GM12878 (cell line): ENCODE results near the gene OR13J1. TPM values are rescaled to one million over a fixed set of nuclear protein-coding genes. Genes with fewer than 3 reads are reported as not detected.
A peak's percentile ranks its signal among the peaks of the same experiment; 100 is the strongest.
"Not testable (repeated sequence)": the region's sequence is repeated elsewhere in the genome, so short reads cannot be mapped to it uniquely, and the experiment has no call there.

ENCODE experiments used
- ATAC-seq: fragments of 200-7000 bp; cut with Tn5 transposase; 3 replicates; pipeline ENCODE4 v1.9.1; 2020; ENCODE audit warnings: mild to moderate bottlenecking, moderate library complexity
- BruUV-seq: library from RNA; stranded (reverse); fragments of 400-500 nt; replicated peaks from 2 replicates; lab custom pipeline; 2021; lab: Mats Ljungman, UMichigan
- CTCF ChIA-PET: fragments of 300-600 bp; sonication (Branson Sonifier 250); formaldehyde crosslinking; extraction: SDS; loops from one replicate; lab custom pipeline; 2021; ENCODE audit warnings: inconsistent platforms; lab: Yijun Ruan, JAX
- POLR2A ChIA-PET: fragments of 350-600 bp; formaldehyde crosslinking; extraction: SDS; loops from one replicate; lab custom pipeline; 2021; ENCODE audit warnings: inconsistent platforms; lab: Charles Lee
- RAD21 ChIA-PET: fragments of 300-600 bp; sonication (Branson Sonifier 250); formaldehyde crosslinking; loops from one replicate; lab custom pipeline; 2023; ENCODE audit warnings: antibody characterized with exemption; ENCODE audit not compliant: unreplicated experiment; lab: Charles Lee
- SMC1A ChIA-PET: fragments of 300-600 bp; sonication (Branson Sonifier 250); formaldehyde crosslinking; loops from one replicate; lab custom pipeline; 2023; ENCODE audit not compliant: unreplicated experiment, uncharacterized antibody; lab: Charles Lee
- DNase-seq: peaks from one replicate; pipeline ENCODE4 v3.0.0-alpha.2; 2011; ENCODE audit warnings: low read depth, low spot score
- FAIRE-seq: peaks from 3 replicates; lab custom pipeline; 2011; peaks lifted over from hg19 to GRCh38; lab: Jason Lieb, UNC
- H2AFZ ChIP-seq: 2 replicates; pipeline ENCODE4 v1.6.0; 2011; ENCODE audit warnings: low read depth, low read length, control low read depth; ENCODE audit not compliant: control insufficient read depth
- H3K27ac ChIP-seq: 2 replicates; pipeline ENCODE4 v1.5.1; 2011; ENCODE audit warnings: control low read depth; ENCODE audit not compliant: control insufficient read depth, insufficient read depth
- H3K27me3 ChIP-seq, 2 experiments: replicated peaks in 1 of 2; 2 replicates each; pipeline versions ENCODE4 v1.6.0 to v1.6.1; 2011; ENCODE audit warnings: low read length in 1 of 2; ENCODE audit not compliant: control insufficient read depth in 2 of 2, insufficient read depth in 2 of 2
- H3K36me3 ChIP-seq, 2 experiments: 2 replicates each; pipeline ENCODE4 v1.5.1; 2011; ENCODE audit warnings: low read length in 1 of 2; ENCODE audit not compliant: control insufficient read depth in 2 of 2, insufficient read depth in 2 of 2
- H3K4me1 ChIP-seq: 2 replicates; pipeline ENCODE4 v1.6.1; 2011; ENCODE audit warnings: mild to moderate bottlenecking, low read length, moderate library complexity, mixed read lengths; ENCODE audit not compliant: control insufficient read depth, insufficient read depth
- H3K4me2 ChIP-seq: 2 replicates; pipeline ENCODE4 v1.6.0; 2011; ENCODE audit warnings: control low read depth; ENCODE audit not compliant: control insufficient read depth, insufficient read depth
- H3K4me3 ChIP-seq: fragments of 200-600 bp; sonication (generic); 2 replicates; pipeline ENCODE4 v1.5.1; 2016
- H3K79me2 ChIP-seq: 2 replicates; pipeline ENCODE4 v1.6.0; 2011; ENCODE audit warnings: low read length; ENCODE audit not compliant: control insufficient read depth, insufficient read depth
- H3K9ac ChIP-seq: 2 replicates; pipeline ENCODE4 v1.8.0; 2011; ENCODE audit warnings: low read length, control low read depth, mixed read lengths; ENCODE audit not compliant: control insufficient read depth, insufficient read depth
- H3K9me3 ChIP-seq: replicated peaks from 3 replicates; pipeline ENCODE4 v1.5.1; 2011; ENCODE audit warnings: mild to moderate bottlenecking, low read length; ENCODE audit not compliant: control insufficient read depth, insufficient read depth
- H4K20me1 ChIP-seq: 2 replicates; pipeline ENCODE4 v1.6.0; 2011; ENCODE audit not compliant: control insufficient read depth, insufficient read depth
- CBX5 ChIP-seq: sonication (generic); IDR thresholded peaks from 2 replicates; pipeline ENCODE4 v1.6.1; 2016; ENCODE audit warnings: low read depth, moderate library complexity, mild to moderate bottlenecking, inconsistent platforms
- CHD1 ChIP-seq: IDR thresholded peaks from 2 replicates; pipeline ENCODE4 v1.6.1; 2012; ENCODE audit warnings: low read depth, low read length, improper control_type of control experiment
- CHD4 ChIP-seq: fragments of 200-600 bp; sonication (generic); IDR thresholded peaks from 2 replicates; pipeline ENCODE4 v1.6.1; 2016; ENCODE audit warnings: mild to moderate bottlenecking
- EZH2 ChIP-seq: IDR thresholded peaks from 2 replicates; pipeline ENCODE4 v1.6.1; 2012; ENCODE audit warnings: low read depth, mild to moderate bottlenecking, control low read depth, inconsistent platforms, low read length, borderline replicate concordance; ENCODE audit not compliant: control insufficient read depth
- NFIC ChIP-seq: IDR thresholded peaks from 2 replicates; pipeline ENCODE4 v1.6.1; 2012; ENCODE audit warnings: low read depth, mild to moderate bottlenecking, inconsistent platforms, low read length, moderate library complexity
- NKRF ChIP-seq: fragments of 450-650 bp; conservative IDR thresholded peaks from 2 replicates; pipeline ENCODE4 v1.6.1; 2017; ENCODE audit warnings: mild to moderate bottlenecking, moderate library complexity
- PKNOX1 ChIP-seq: fragments of 450-650 bp; IDR thresholded peaks from 2 replicates; pipeline ENCODE4 v1.6.1; 2016; ENCODE audit warnings: mild to moderate bottlenecking
- RCOR1 ChIP-seq: conservative IDR thresholded peaks from 2 replicates; pipeline ENCODE4 v1.6.1; 2012; ENCODE audit warnings: low read depth, low read length, improper control_type of control experiment
- TCF7 ChIP-seq: IDR thresholded peaks from 2 replicates; pipeline ENCODE4 v1.6.1; 2014; ENCODE audit warnings: antibody characterized with exemption, borderline replicate concordance
- ZNF274 ChIP-seq: IDR thresholded peaks from one replicate; pipeline ENCODE4 v1.8.0; 2011; ENCODE audit not compliant: insufficient read length, insufficient read depth
- WGBS: methylation state at CpG from one replicate; pipeline ENCODE4 v1.1.6; 2016; ENCODE audit warnings: low lambda C conversion rate; ENCODE audit not compliant: insufficient replicate concordance, insufficient coverage; ENCODE audit errors: missing lambda C conversion rate; 5-methylcytosine and 5-hydroxymethylcytosine counted together
- in situ Hi-C: fragments of 300-500 bp; cut with MboI; formaldehyde crosslinking; loops from 9 replicates; pipeline ENCODE4 v1.14.3; 2018; ENCODE audit warnings: mixed read lengths
- intact Hi-C: fragments of 100-400 bp; cut with micrococcal nuclease; formaldehyde crosslinking; loops from one replicate; pipeline ENCODE4 v1.14.2; 2022; ENCODE audit not compliant: unreplicated experiment
- polyA plus RNA-seq, 11 experiments: library from polyadenylated mRNA; depleted of rRNA in 4 of 11; unstranded in 6 of 11; stranded (reverse) in 5 of 11; fragments of >200 nt; fragmentation: Nextera tagmentation in 4 of 11; fragmentation: Illumina TruSeq in 1 of 11; extraction: Ambion mirVana in 4 of 11; extraction: Trizol in 1 of 11; gene quantifications; 1 replicate in 1 of 11; 2 replicates in 10 of 11; pipeline versions ENCODE4 v1.2.1 to v1.2.3, GENCODE V29; 2011 to 2016; ENCODE audit warnings: inconsistent platforms in 2 of 11, missing spikeins in 2 of 11, low read depth in 1 of 11
- total RNA-seq, 4 experiments: library from RNA; depleted of rRNA in 3 of 4; stranded (reverse); fragments of >200 nt in 3 of 4; fragmentation: Illumina TruSeq in 1 of 4; extraction: Trizol in 1 of 4; gene quantifications; 2 replicates each; pipeline versions ENCODE4 v1.2.1 to v1.2.3, GENCODE V29; 2013 to 2021

The OR13J1 gene
- total and polyA plus RNA-seq, 10 of the 15 experiments (the other 5 are each of a cell fraction or from before 2014, with no cell fraction given) = not detected

GRCh38 chr9:35915681-35916294, 45.6 kb upstream of the OR13J1 start (continued):
- TF ChIP-seq PKNOX1 = no peak
- TF ChIP-seq CHD1 = no peak
- TF ChIP-seq NKRF = no peak
- no peak for TF ChIP-seq EZH2
- no peak for TF ChIP-seq ZNF274
- no peak for TF ChIP-seq TCF7
- no peak for TF ChIP-seq NFIC
- no peak for TF ChIP-seq RCOR1

GRCh38 chr9:35914301-35914807, 44.2 kb upstream of the OR13J1 start:
- Histone ChIP-seq H3K27me3 (no peaks in the 10 kb centered on the region; a peak in 1 of 4 replicates), H3K27ac (no peak overlapping the region), H3K4me2 (no peak overlapping the region), H3K36me3 (no peaks in the 10 kb centered on the region), H4K20me1 (no peaks in the 10 kb centered on the region), H3K79me2 (no peaks in the 10 kb centered on the region), H3K4me1 (no peaks in the 10 kb centered on the region), H2AFZ (no peak overlapping the region), H3K4me3 (no peak overlapping the region), H3K9me3 (peaks cover 2% of the 10 kb centered on the region; the same call in 2 of the 3 replicates), H3K9ac (no peak overlapping the region)
- in situ Hi-C loops (no loop called here), intact Hi-C loops (no loop called here)
- 52% methylated on average over 9 of the region's 9 CpGs for WGBS
- CTCF ChIA-PET = interaction anchor here (0.6 kb wide), 1 partner anchor 177 kb away, joined by 3 read pairs; no protein-coding TSS in a partner anchor
- no TSS peak for BruUV-seq
- TF ChIP-seq CHD4 (peak; percentile 77; the same call in 1 of the 2 replicates), CBX5 (no peak)
- POLR2A ChIA-PET = interaction anchor here (0.7 kb wide), 1 partner anchor 502 kb away, joined by 6 read pairs; no protein-coding TSS in a partner anchor
- RAD21 ChIA-PET = no interaction called here
- SMC1A ChIA-PET = no interaction called here
- no peak for FAIRE-seq
- ATAC-seq = peak; percentile 34; the same call in 2 of the 3 replicates
- DNase-seq = no peak

DNA sequence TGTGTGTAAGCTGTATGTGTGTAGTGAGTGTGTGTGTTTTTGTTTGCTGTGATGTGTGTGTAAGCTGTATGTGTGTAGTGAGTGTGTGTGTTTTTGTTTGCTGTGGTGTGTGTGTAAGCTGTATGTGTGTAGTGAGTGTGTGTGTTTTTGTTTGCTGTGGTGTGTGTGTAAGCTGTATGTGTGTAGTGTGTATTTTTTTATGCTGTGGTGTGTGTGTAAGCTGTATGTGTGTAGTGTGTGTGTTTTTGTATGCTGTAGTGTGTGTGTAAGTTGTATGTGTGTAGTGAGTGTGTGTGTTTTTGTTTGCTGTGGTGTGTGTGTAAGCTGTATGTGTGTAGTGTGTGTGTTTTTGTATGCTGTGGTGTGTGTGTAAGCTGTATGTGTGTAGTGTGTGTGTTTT, 43.2 kb upstream of the OR13J1 start:
- intact Hi-C loops, H4K20me1 ChIP-seq, H3K9me3 ChIP-seq, POLR2A ChIA-PET, FAIRE-seq, H3K79me2 ChIP-seq, H3K4me3 ChIP-seq, in situ Hi-C loops, H3K4me2 ChIP-seq, H3K9ac ChIP-seq, CTCF ChIA-PET, H3K4me1 ChIP-seq, ATAC-seq, RAD21 ChIA-PET, BruUV-seq, H3K27ac ChIP-seq, DNase-seq, SMC1A ChIA-PET, H3K36me3 ChIP-seq, H2AFZ ChIP-seq, H3K27me3 ChIP-seq: not testable (repeated sequence)
